Natural killer cell (primary cell): ENCODE results near the gene ZNF536. TPM values are rescaled to one million over a fixed set of nuclear protein-coding genes. Genes with fewer than 3 reads are reported as not detected.

Experiments used
- ATAC-seq, 3 donors: fragments of 150-1000 bp in 2 of 3; fragments of 200-7000 bp in 1 of 3; cut with Tn5 transposase; 1 replicate in 1 of 3; 2 replicates in 2 of 3; pipeline ENCODE4 v1.10.0; 2021; ENCODE audit warnings: mild to moderate bottlenecking in 2 of 3, moderate library complexity in 2 of 3
- DNase-seq, 2 donors: peaks; one replicate each; pipeline versions ENCODE4 v3.0.0 to v3.0.0-alpha.2; 2013 to 2021; ENCODE audit warnings: mixed read lengths in 1 of 2
- H3K27ac ChIP-seq: one replicate; pipeline ENCODE4 v1.5.1; 2013; ENCODE audit warnings: mild to moderate bottlenecking, low read length
- H3K27me3 ChIP-seq: one replicate; pipeline ENCODE4 v1.6.1; 2013; ENCODE audit warnings: low read length; ENCODE audit not compliant: control insufficient read depth, insufficient read depth
- H3K36me3 ChIP-seq: one replicate; pipeline ENCODE4 v1.6.1; 2013; ENCODE audit warnings: low read length; ENCODE audit not compliant: control insufficient read depth, insufficient read depth
- H3K4me1 ChIP-seq: one replicate; pipeline ENCODE4 v1.6.1; 2013; ENCODE audit warnings: low read length; ENCODE audit not compliant: control insufficient read depth, insufficient read depth
- H3K4me3 ChIP-seq: one replicate; pipeline ENCODE4 v1.5.1; 2013; ENCODE audit warnings: low read length
- H3K9me3 ChIP-seq: one replicate; pipeline ENCODE4 v1.6.1; 2013; ENCODE audit warnings: low read length; ENCODE audit not compliant: control insufficient read depth, insufficient read depth
- H3K27ac Mint-ChIP-seq, 2 donors: one replicate each; pipeline ENCODE4 v1.8.0; 2022; ENCODE audit warnings: mild to moderate bottlenecking in 2 of 2, mixed read lengths in 2 of 2, moderate library complexity in 1 of 2
- H3K27me3 Mint-ChIP-seq, 2 donors: one replicate each; pipeline ENCODE4 v1.8.0; 2022; ENCODE audit warnings: low read depth in 2 of 2, mixed read lengths in 2 of 2
- H3K36me3 Mint-ChIP-seq: one replicate; pipeline ENCODE4 v1.8.0; 2022; ENCODE audit warnings: mixed read lengths
- H3K4me1 Mint-ChIP-seq, 2 donors: one replicate each; pipeline ENCODE4 v1.8.0; 2022; ENCODE audit warnings: mixed read lengths in 2 of 2
- H3K4me3 Mint-ChIP-seq: one replicate; pipeline ENCODE4 v1.8.0; 2022; ENCODE audit warnings: mild to moderate bottlenecking, moderate library complexity, mixed read lengths
- H3K9me3 Mint-ChIP-seq, 2 donors: one replicate each; pipeline ENCODE4 v1.8.0; 2022; ENCODE audit warnings: mixed read lengths in 2 of 2
- CTCF ChIP-seq: fragments of 200-600 bp; IDR thresholded peaks from one replicate; pipeline ENCODE4 v1.8.0; 2022; ENCODE audit warnings: antibody characterized with exemption
- WGBS: methylation state at CpG from one replicate; pipeline ENCODE4 v1.1.7; 2013; ENCODE audit warnings: missing lambda C conversion rate; ENCODE audit not compliant: insufficient coverage; 5-methylcytosine and 5-hydroxymethylcytosine counted together
- intact Hi-C: fragments of 100-400 bp; cut with micrococcal nuclease; formaldehyde crosslinking; loops from one replicate; pipeline ENCODE4 v1.14.2; 2022
- total RNA-seq, 4 donors: library from RNA; stranded (reverse); fragments of 120-200 nt in 1 of 4; gene quantifications; one replicate each; pipeline versions ENCODE4 v1.2.3 to v1.2.4, GENCODE V29; 2013 to 2022

The ZNF536 gene
- total RNA-seq, 3 donors from 2014 or later (not counting 1 experiment from before 2014, with no cell fraction given): not detected

- H3K27me3 ChIP-seq: no peaks in the 10 kb centered on the region
- no peaks in the 10 kb centered on the region for H3K9me3 ChIP-seq
- Mint-ChIP-seq H3K27me3 (no peaks in the 10 kb centered on the region), H3K4me1 (no peaks in the 10 kb centered on the region), H3K36me3 (no peaks in the 10 kb centered on the region), H3K4me3 (no peak overlapping the region), H3K27ac (no peak overlapping the region), H3K9me3 (no peaks in the 10 kb centered on the region)
- 79% methylated on average over 14 of the region's 14 CpGs for WGBS
- H3K27ac ChIP-seq: no peak overlapping the region
- DNase-seq (no peak), ATAC-seq (no peak)
- intact Hi-C loops: no loop called here
- no peaks in the 10 kb centered on the region for H3K4me1 ChIP-seq
- H3K4me3 ChIP-seq: no peak overlapping the region
- TF ChIP-seq CTCF: no peak
- no peaks in the 10 kb centered on the region for H3K36me3 ChIP-seq
Observed at GRCh38 chr19:30339624-30340525, 32.3 kb upstream of the ZNF536 start.

- DNase-seq (no peak), ATAC-seq (no peak)
- Mint-ChIP-seq H3K27me3 (no peaks in the 10 kb centered on the region), H3K9me3 (no peaks in the 10 kb centered on the region), H3K4me3 (no peak overlapping the region), H3K27ac (no peak overlapping the region), H3K36me3 (no peaks in the 10 kb centered on the region), H3K4me1 (no peaks in the 10 kb centered on the region)
- no peak for TF ChIP-seq CTCF
- Histone ChIP-seq H3K4me3 (no peak overlapping the region), H3K36me3 (no peaks in the 10 kb centered on the region), H3K4me1 (no peaks in the 10 kb centered on the region), H3K27ac (no peak overlapping the region), H3K9me3 (no peaks in the 10 kb centered on the region), H3K27me3 (no peaks in the 10 kb centered on the region)
- 76% methylated on average over 8 of the region's 11 CpGs for WGBS
- intact Hi-C loops: no loop called here
Observed at GRCh38 chr19:30340771-30341561, 31.2 kb upstream of the ZNF536 start.

- H3K4me3 Mint-ChIP-seq: no peak overlapping the region
- H3K27me3 Mint-ChIP-seq: no peaks in the 10 kb centered on the region
- intact Hi-C loops: no loop called here
- Histone ChIP-seq H3K9me3 (no peaks in the 10 kb centered on the region), H3K4me3 (no peak overlapping the region), H3K36me3 (no peaks in the 10 kb centered on the region), H3K27ac (no peak overlapping the region), H3K4me1 (no peaks in the 10 kb centered on the region), H3K27me3 (no peaks in the 10 kb centered on the region)
- H3K9me3 Mint-ChIP-seq: no peaks in the 10 kb centered on the region
- ATAC-seq (no peak), DNase-seq (no peak)
- no peaks in the 10 kb centered on the region for H3K4me1 Mint-ChIP-seq
- TF ChIP-seq CTCF: no peak
- H3K36me3 Mint-ChIP-seq: no peaks in the 10 kb centered on the region
- no peak overlapping the region for H3K27ac Mint-ChIP-seq
Observed at GRCh38 chr19:30341611-30342201, 30.5 kb upstream of the ZNF536 start.
